A549 treated with GW870086 at 1 μM for 4 hours (cell line): ENCODE results near the gene CASTOR1. TPM values are rescaled to one million over a fixed set of nuclear protein-coding genes. Genes with fewer than 3 reads are reported as not detected.

Experiments used
- total RNA-seq: library from RNA; stranded (reverse); fragments of 200-300 nt; extraction: Qiagen RNA extraction; gene quantifications from 5 replicates; pipeline ENCODE4 v1.2.3, GENCODE V29; 2022; ENCODE audit warnings: low read depth

The CASTOR1 gene
- total RNA-seq, result 4.7 to 8.0 TPM (median 7.7 TPM) in 5 replicates

GRCh38 chr22:30289141-30289979 is at the start of gene CASTOR1:
CASTOR1 (minus strand) TSS chr22:30289505; CDS start chr22:30289497, 8 bp downstream.

GRCh38 chr22:30326706-30327362 is 37.5 kb upstream of the CASTOR1 start, which contains the start of gene TBC1D10A:
TBC1D10A (minus strand) TSS chr22:30326941; CDS start chr22:30326881, 60 bp downstream.

GRCh38 chr22:30266445-30267381 is 22.6 kb downstream of the CASTOR1 start, which contains the start of gene OSM:
OSM (minus strand) TSS chr22:30266851; CDS start chr22:30266799, 52 bp downstream.

GRCh38 chr22:30245985-30246813 is 43.1 kb downstream of the CASTOR1 start, which contains the start of gene LIF:
LIF (minus strand) TSS chr22:30246759; CDS start chr22:30246695, 64 bp downstream.

Other genes with a start within 250 kb of the CASTOR1 start
- not detected in 5 replicates for gene HORMAD2, start 209.0 kb downstream of the CASTOR1 start, total RNA-seq
- 24.1 to 38.9 TPM (median 37.0 TPM) in 5 replicates for gene LIF, start 42.7 kb downstream of the CASTOR1 start, total RNA-seq
- gene OSM, start 22.7 kb downstream of the CASTOR1 start, total RNA-seq, result not detected in 5 replicates
- gene TBC1D10A, start 37.4 kb upstream of the CASTOR1 start, total RNA-seq, result 7.9 to 10.5 TPM (median 9.4 TPM) in 5 replicates
- gene SF3A1, start 67.4 kb upstream of the CASTOR1 start, total RNA-seq, result 36.7 to 65.3 TPM (median 62.9 TPM) in 5 replicates
- 2.1 to 3.1 TPM (median 2.6 TPM) in 5 replicates for gene CCDC157, start 67.5 kb upstream of the CASTOR1 start, total RNA-seq
- 14.5 to 24.8 TPM (median 20.4 TPM) in 5 replicates for gene RNF215, start 97.9 kb upstream of the CASTOR1 start, total RNA-seq
- gene SEC14L2, start 107.5 kb upstream of the CASTOR1 start, total RNA-seq, result 61.0 to 82.5 TPM (median 72.6 TPM) in 5 replicates
- 66.1 to 80.9 TPM (median 72.1 TPM) in 5 replicates for gene MTFP1, start 136.3 kb upstream of the CASTOR1 start, total RNA-seq
- gene SEC14L3, start 182.5 kb upstream of the CASTOR1 start, total RNA-seq, result 0.07 TPM in 1 of 5 replicates, not detected in the others
- 4.1 to 6.3 TPM (median 5.9 TPM) in 5 replicates for gene SEC14L4, start 216.2 kb upstream of the CASTOR1 start, total RNA-seq